Measurements from ENCODE around the gene DGKD.

DNA sequence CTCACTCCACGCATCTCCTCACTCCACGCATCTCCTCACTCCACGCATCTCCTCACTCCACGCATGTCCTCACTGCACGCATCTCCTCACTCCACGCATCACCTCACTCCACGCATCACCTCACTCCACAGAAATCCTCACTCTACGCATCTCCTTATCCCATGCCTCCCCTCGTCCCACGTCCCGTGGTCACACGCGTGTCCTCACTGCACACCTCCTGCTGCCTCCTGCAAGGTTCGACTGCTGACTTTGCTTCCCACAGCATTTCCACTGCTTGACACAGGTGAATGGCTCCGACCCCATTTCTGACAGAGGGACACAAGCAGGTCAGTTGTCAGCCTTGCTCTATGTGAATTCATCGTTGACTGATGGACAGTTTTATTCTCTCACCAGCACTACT is 109.3 kb downstream of the DGKD start:
- TF ChIP-seq, protein P1, sequence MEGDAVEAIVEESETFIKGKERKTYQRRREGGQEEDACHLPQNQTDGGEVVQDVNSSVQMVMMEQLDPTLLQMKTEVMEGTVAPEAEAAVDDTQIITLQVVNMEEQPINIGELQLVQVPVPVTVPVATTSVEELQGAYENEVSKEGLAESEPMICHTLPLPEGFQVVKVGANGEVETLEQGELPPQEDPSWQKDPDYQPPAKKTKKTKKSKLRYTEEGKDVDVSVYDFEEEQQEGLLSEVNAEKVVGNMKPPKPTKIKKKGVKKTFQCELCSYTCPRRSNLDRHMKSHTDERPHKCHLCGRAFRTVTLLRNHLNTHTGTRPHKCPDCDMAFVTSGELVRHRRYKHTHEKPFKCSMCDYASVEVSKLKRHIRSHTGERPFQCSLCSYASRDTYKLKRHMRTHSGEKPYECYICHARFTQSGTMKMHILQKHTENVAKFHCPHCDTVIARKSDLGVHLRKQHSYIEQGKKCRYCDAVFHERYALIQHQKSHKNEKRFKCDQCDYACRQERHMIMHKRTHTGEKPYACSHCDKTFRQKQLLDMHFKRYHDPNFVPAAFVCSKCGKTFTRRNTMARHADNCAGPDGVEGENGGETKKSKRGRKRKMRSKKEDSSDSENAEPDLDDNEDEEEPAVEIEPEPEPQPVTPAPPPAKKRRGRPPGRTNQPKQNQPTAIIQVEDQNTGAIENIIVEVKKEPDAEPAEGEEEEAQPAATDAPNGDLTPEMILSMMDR (IDR thresholded peaks at IDR 0.05): no peak
- TF ChIP-seq POLR2A (IDR thresholded peaks at IDR 0.05): no peak
- TF ChIP-seq POLR2AphosphoS5 (IDR thresholded peaks at IDR 0.05): no peak

Data from prostate gland (tissue), 2 donors.